Duodenal mucosa (tissue), 2 donors: ENCODE data around the gene PRDM4.

ENCODE experiments used
- H3K27ac ChIP-seq: one replicate; pipeline ENCODE4 v1.7.0; 2013; ENCODE audit warnings: low read depth, low read length
- H3K27me3 ChIP-seq, 2 donors: one replicate each; pipeline ENCODE4 v1.7.0; 2013; ENCODE audit warnings: low read length in 2 of 2, control low read depth in 1 of 2; ENCODE audit not compliant: insufficient read depth in 2 of 2, control insufficient read depth in 1 of 2
- H3K36me3 ChIP-seq, 2 donors: one replicate each; pipeline ENCODE4 v1.7.0; 2013; ENCODE audit warnings: low read length in 2 of 2, control low read depth in 1 of 2; ENCODE audit not compliant: insufficient read depth in 2 of 2, control insufficient read depth in 1 of 2
- H3K4me1 ChIP-seq, 2 donors: one replicate each; pipeline ENCODE4 v1.7.0; 2013; ENCODE audit warnings: low read length in 2 of 2, control low read depth in 1 of 2; ENCODE audit not compliant: insufficient read depth in 2 of 2, control insufficient read depth in 1 of 2
- H3K4me3 ChIP-seq, 2 donors: one replicate each; pipeline ENCODE4 v1.7.0; 2013; ENCODE audit warnings: low read length in 2 of 2, low read depth in 1 of 2
- H3K9ac ChIP-seq, 2 donors: one replicate each; pipeline ENCODE4 v1.7.0; 2013; ENCODE audit warnings: low read length in 2 of 2, low read depth in 1 of 2
- H3K9me3 ChIP-seq, 2 donors: one replicate each; pipeline ENCODE4 v1.7.0; 2013; ENCODE audit warnings: low read length in 2 of 2, control low read depth in 1 of 2; ENCODE audit not compliant: control insufficient read depth in 1 of 2

PRDM4 gene

DNA sequence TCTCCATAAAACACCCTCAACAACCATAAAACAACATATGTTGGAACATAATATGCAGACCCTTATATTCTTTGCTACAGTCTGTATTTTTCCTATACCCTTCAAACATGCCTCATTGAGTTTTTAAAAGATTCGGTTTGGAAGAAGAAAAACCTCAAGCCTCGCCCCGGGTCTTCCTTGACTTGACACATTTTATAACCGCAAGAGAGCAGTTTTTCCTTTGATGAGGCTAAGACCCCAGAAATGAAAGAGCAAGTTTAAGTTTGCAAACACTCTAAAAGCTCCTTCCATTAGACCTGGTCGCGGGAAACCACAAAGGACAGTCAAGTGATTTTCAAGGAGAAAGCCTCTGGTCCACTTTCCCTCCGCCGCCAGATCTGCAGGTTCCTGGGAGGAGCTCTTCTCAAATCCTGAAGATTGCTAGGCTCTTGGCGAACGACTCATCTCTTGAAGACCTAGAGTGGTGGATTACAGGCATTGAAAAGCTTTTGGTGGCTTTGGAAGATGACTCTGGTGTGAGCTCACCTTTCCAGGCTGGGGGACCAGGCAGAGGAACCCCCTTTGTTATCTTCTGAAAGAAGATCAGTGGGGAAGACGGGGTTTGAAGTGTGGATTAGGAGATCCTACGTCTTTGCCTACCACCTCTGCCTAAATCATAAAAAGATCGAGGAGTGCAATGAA is 13.6 kb upstream of the PRDM4 start, which contains the start of gene ASCL4:
ASCL4 (plus strand) TSS at position 356 of the 681 bp plus-strand sequence. CDS start 515 bp downstream, outside the sequence.
- H3K9ac ChIP-seq, result no peak within 1 kb of the TSS
- no peaks in the 10 kb centered on the region for H3K9me3 ChIP-seq
- H3K4me3 ChIP-seq, result peak within 1 kb of the TSS in 1 of 2 donors; percentile 34
- H3K27ac ChIP-seq, result no peak within 1 kb of the TSS
- no peaks in the 10 kb centered on the region for H3K36me3 ChIP-seq
- peaks cover 0 to 4% of the 10 kb centered on the region in 2 donors for H3K4me1 ChIP-seq
- peaks cover 16 to 39% of the 10 kb centered on the region in 2 donors for H3K27me3 ChIP-seq

DNA sequence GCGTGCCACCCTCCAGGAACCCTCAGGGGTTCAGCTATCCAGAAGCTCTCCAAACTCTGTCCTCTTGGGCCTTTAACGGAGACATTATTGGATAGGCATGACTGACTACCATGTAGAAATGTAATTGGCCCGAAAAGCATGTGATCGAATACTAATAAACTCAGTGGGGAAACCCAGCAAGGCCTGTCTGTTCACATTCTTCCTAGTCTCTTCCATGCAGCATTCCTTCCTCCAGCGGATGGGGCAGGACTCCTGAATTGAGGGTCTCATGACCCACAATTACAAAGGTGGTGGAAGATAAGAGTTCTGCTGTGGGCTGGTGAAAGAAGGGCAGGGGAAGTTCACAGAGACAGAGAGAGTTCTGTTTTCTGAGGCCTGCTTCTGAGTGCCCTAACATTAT is 6.5 kb upstream of the PRDM4 start:
- Histone ChIP-seq H3K27me3 (no peaks in the 10 kb centered on the region), H3K9me3 (no peaks in the 10 kb centered on the region), H3K4me3 (no peak overlapping the region), H3K4me1 (no peaks in the 10 kb centered on the region), H3K27ac (no peak overlapping the region), H3K36me3 (no peaks in the 10 kb centered on the region), H3K9ac (no peak overlapping the region)

DNA sequence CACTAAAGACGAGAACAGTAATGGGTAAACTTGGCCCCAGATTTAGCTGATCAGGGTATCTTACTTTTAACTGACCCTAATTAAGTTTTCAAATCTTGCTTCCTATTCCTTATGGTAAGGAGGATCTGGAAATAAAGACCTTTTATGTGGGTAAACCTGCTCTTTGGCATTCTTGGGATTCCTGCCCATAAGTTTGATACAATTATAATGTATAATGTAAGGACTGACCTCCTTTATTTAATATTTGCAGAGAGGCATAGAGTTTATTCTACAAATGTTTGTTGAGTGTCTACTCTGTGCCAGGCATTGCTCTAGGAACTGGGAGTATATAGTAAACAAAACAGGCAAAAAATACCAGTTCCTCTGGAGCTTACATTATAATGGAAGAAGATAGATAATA is 4.4 kb upstream of the PRDM4 start:
- Histone ChIP-seq H3K27me3 (no peaks in the 10 kb centered on the region), H3K27ac (no peak overlapping the region), H3K4me1 (peaks cover 5% of the 10 kb centered on the region in 2 donors), H3K9me3 (no peaks in the 10 kb centered on the region), H3K36me3 (no peaks in the 10 kb centered on the region), H3K9ac (no peak overlapping the region), H3K4me3 (no peak overlapping the region)

DNA sequence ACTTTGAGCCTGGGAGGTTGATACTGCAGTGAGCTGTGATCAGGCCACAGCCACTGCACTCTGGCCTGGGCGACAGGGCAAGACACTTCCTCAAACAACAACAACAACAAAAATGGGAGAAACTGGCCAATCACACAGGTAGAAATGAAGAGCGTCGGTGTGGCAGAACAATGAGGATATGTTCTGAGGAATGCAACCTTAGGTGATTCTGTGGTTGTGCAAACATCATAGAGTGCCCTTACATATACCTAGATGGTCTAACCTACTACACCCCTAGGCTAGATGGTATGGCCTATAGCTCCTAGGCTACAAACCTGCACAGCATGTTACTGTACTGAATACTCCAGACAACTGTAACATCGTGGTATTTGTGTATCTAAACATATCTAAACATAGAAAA is 3.7 kb upstream of the PRDM4 start:
- Histone ChIP-seq H3K9ac (no peak overlapping the region), H3K9me3 (no peaks in the 10 kb centered on the region), H3K4me3 (no peak overlapping the region), H3K4me1 (peaks cover 10 to 12% of the 10 kb centered on the region in 2 donors), H3K27ac (no peak overlapping the region), H3K27me3 (no peaks in the 10 kb centered on the region), H3K36me3 (no peaks in the 10 kb centered on the region)

DNA sequence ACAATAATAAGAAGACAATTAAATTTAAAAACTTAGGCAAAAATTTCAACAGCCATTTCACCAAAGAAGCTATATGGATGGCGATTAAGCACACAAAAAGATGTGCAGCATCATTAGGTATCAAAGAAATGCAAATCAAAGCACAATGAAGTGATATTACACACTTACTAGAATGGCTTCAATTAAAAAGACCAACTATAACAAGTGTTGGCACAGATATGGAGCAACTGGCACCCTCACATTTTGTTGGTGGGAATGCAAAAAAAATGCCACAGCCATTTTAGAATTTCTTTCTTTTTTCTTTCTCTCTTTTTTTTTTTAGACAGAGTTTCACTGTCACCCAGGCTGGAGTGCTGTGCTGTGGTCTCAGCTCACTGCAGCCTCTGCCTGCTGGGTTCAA is 1.9 kb upstream of the PRDM4 start:
- H3K27ac ChIP-seq, result no peak overlapping the region
- H3K4me3 ChIP-seq, result no peak overlapping the region
- H3K9ac ChIP-seq, result no peak overlapping the region
- no peaks in the 10 kb centered on the region for H3K27me3 ChIP-seq
- peaks cover 0 to 6% of the 10 kb centered on the region in 2 donors for H3K36me3 ChIP-seq
- H3K9me3 ChIP-seq, result no peaks in the 10 kb centered on the region
- H3K4me1 ChIP-seq, result peaks cover 17 to 26% of the 10 kb centered on the region in 2 donors

DNA sequence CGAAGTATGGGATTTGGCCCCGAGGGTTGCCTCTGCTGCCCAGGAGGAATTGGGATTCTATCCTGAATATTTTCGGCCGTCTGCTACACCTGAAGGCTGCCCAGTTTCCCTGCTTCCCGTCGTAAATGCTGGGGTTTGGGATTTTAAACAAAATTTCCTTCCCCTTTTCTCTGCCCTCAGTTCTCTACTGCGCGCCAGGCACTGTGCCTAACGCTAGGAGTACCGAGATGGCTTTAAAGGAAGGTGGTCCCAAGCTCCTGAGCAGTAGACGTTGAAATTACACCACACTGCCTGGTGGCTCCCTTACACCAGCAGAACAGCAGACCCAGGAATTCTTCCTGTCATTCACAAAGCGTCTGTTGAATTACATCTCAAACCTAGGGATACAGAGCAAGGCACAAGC is 566 bp upstream of the PRDM4 start:
- H3K27ac ChIP-seq, result no peak overlapping the region

DNA sequence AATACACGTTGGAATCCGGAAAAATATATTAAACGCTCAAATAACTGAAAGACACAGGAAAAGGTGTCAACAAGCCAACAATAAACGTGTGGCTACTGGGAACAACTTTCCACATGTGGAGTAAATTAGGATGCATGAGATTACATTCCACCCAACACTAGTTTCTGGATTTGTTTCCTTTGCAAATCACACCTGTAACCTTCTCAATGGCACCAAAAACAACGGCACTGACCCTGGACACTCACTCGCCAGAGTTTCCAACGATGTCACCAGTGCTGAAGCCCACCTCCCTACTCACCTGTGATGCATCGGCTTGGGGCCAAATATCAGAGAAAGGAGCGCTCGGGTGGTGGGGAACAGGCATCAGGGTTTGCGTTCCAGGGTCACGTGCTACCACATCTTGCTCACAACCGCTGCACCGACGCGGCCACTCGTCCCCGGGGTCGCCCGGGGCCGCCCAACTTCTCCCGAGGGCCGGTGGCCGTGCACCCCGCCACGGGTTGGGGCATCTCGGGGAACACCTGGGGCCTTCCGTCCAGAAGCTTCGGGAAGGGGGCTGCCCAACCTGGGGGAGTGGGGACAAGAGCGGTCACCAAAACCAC is 629 bp downstream of the PRDM4 start:
- Histone ChIP-seq H3K4me3 (peak overlapping the region; percentile 79 to 93), H3K27me3 (no peaks in the 10 kb centered on the region), H3K36me3 (peaks cover 8 to 22% of the 10 kb centered on the region in 2 donors), H3K9me3 (no peaks in the 10 kb centered on the region), H3K4me1 (peaks cover 17 to 26% of the 10 kb centered on the region in 2 donors), H3K9ac (peak overlapping the region; percentile 78 to 86), H3K27ac (peak overlapping the region; percentile 60)

More for the DNA sequence above, 566 bp upstream of the PRDM4 start:
- no peaks in the 10 kb centered on the region for H3K27me3 ChIP-seq
- peaks cover 17 to 26% of the 10 kb centered on the region in 2 donors for H3K4me1 ChIP-seq
- peaks cover 5 to 12% of the 10 kb centered on the region in 2 donors for H3K36me3 ChIP-seq
- peak overlapping the region; percentile 38 to 52 for H3K9ac ChIP-seq
- H3K4me3 ChIP-seq, result peak overlapping the region; percentile 73 to 93
- no peaks in the 10 kb centered on the region for H3K9me3 ChIP-seq

DNA sequence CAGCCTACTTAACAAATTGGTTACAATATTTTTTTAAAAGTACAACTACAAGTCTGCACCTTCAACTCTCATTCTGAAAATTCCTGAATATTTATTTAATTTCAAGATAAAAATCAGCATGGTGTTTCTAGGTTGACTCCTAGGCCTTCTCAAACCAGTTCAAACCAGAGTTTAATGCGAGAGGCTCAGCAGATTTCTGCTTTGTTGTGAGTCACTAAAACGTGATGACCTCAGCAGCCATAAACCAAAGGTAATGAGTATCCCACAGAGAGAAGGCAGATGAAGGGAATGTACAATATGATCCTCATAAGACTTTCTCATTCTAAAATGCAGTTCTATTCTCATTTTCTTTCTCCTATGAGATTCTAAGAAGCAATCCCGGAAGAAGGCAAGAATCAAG is 1.5 kb downstream of the PRDM4 start:
- Histone ChIP-seq H3K27me3 (no peaks in the 10 kb centered on the region), H3K4me3 (peak overlapping the region; percentile 79 to 93), H3K27ac (peak overlapping the region; percentile 60), H3K9ac (peak overlapping the region; percentile 6 to 86), H3K36me3 (peaks cover 16 to 30% of the 10 kb centered on the region in 2 donors), H3K4me1 (peaks cover 17 to 26% of the 10 kb centered on the region in 2 donors), H3K9me3 (no peaks in the 10 kb centered on the region)

DNA sequence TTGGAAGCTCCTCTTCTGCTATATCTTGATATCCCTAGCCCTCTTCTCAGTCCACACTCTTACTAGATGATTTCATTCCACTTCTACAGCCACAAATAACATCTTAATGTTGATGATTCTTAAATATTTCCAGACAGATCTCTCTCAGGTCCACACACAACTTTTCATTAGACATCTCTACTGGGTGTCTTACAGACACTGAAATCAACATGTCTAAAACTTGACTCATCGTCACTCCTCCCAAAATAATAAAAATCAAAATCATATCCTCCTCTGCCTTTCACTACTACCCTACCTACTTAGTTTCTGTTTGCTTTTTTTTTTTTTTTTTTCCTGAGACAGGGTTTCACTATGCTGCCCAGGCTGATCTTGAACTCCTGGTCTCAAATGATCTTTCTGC is 11.9 kb downstream of the PRDM4 start:
- Histone ChIP-seq H3K9ac (no peak overlapping the region), H3K4me1 (peaks cover 0 to 2% of the 10 kb centered on the region in 2 donors), H3K4me3 (no peak overlapping the region), H3K36me3 (peaks cover 32 to 78% of the 10 kb centered on the region in 2 donors), H3K27ac (no peak overlapping the region), H3K27me3 (no peaks in the 10 kb centered on the region), H3K9me3 (no peaks in the 10 kb centered on the region)

DNA sequence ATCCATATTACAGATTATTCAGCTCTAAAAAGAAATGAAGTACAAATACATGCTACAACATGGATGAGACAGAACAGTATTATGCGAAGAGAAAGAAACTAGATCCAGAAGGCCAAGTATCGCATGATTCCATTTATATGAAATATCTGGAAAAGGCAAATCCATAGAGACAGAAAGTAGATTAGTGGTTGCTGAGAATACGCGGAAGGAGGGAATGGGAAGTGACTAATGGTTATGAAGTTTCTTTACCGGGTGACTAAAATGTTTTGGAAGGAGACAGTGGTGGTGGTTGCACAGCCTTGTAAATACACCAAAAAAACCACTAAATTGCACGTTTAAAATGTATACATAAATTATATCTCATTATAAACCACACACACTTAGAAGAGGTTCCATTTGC is 12.5 kb downstream of the PRDM4 start:
- Histone ChIP-seq H3K9me3 (no peaks in the 10 kb centered on the region), H3K4me3 (no peak overlapping the region), H3K9ac (no peak overlapping the region), H3K4me1 (peaks cover 0 to 2% of the 10 kb centered on the region in 2 donors), H3K27me3 (no peaks in the 10 kb centered on the region), H3K36me3 (peaks cover 33 to 78% of the 10 kb centered on the region in 2 donors), H3K27ac (no peak overlapping the region)
